NB4 (cell line): ENCODE results near the gene NETO2.
"Not testable (repeated sequence)": the region's sequence is repeated elsewhere in the genome, so short reads cannot be mapped to it uniquely, and the experiment has no call there.

Source experiments
- POLR2A ChIP-seq: IDR thresholded peaks from 2 replicates; pipeline ENCODE4 v1.6.1; 2011; ENCODE audit warnings: mild to moderate bottlenecking; ENCODE audit not compliant: insufficient read length; ENCODE audit errors: extremely low read depth
- TF ChIP-seq, protein P1 (sequence below): IDR thresholded peaks from one replicate; pipeline ENCODE4 v1.5.1; 2012; ENCODE audit warnings: low read depth, low read length
- TF ChIP-seq, protein P2 (sequence below): IDR thresholded peaks from 2 replicates; pipeline ENCODE4 v1.6.1; 2011; ENCODE audit warnings: low read depth, low read length

DNA sequence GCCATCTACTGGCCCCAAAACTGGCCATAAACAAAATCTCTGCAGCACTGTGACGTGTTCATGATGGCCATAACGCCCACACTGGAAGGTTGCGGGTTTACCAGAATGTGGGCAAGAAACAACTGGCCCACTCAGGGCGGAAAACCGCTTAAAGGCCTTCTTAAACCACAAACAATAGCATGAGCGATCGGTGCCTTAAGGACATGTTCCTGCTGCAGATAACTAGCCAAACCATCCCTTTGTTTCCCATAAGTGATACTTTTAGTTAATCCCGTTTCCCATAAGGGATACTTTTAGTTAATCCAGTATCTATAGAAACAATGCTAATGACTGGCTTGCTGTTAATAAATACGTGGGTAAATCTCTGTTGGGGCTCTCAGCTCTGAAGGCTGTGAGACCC lies 8.8 kb upstream of the NETO2 start:
- TF ChIP-seq, protein P1, sequence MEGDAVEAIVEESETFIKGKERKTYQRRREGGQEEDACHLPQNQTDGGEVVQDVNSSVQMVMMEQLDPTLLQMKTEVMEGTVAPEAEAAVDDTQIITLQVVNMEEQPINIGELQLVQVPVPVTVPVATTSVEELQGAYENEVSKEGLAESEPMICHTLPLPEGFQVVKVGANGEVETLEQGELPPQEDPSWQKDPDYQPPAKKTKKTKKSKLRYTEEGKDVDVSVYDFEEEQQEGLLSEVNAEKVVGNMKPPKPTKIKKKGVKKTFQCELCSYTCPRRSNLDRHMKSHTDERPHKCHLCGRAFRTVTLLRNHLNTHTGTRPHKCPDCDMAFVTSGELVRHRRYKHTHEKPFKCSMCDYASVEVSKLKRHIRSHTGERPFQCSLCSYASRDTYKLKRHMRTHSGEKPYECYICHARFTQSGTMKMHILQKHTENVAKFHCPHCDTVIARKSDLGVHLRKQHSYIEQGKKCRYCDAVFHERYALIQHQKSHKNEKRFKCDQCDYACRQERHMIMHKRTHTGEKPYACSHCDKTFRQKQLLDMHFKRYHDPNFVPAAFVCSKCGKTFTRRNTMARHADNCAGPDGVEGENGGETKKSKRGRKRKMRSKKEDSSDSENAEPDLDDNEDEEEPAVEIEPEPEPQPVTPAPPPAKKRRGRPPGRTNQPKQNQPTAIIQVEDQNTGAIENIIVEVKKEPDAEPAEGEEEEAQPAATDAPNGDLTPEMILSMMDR = not testable (repeated sequence)
- TF ChIP-seq POLR2A = not testable (repeated sequence)
- TF ChIP-seq, protein P2, sequence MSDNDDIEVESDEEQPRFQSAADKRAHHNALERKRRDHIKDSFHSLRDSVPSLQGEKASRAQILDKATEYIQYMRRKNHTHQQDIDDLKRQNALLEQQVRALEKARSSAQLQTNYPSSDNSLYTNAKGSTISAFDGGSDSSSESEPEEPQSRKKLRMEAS = not testable (repeated sequence)
